Measurements from ENCODE around the gene CANT1. TPM values are rescaled to one million over a fixed set of nuclear protein-coding genes. Genes with fewer than 3 reads are reported as not detected.
A peak's percentile ranks its signal among the peaks of the same experiment; 100 is the strongest.

Gene CANT1
- total RNA-seq, 1 experiment from 2014 or later: 33.0 TPM

GRCh38 chr17:78986649-78987328, 22.8 kb downstream of the CANT1 start:
- H3K27ac Mint-ChIP-seq: peak overlapping the region; percentile 80 to 92 (median 91); a peak in 4 of 7 replicates
- Histone ChIP-seq H2BK12ac (ENCODE audit: insufficient read length, low read depth, low read length) (no peak overlapping the region), H3K79me2 (ENCODE audit: insufficient read depth, low read length) (no peaks in the 10 kb centered on the region), H3K27me3 (ENCODE audit: insufficient read depth, low read length) (no peaks in the 10 kb centered on the region), H3K79me1 (ENCODE audit: insufficient read depth, low read depth, low read length, poor library complexity, severe bottlenecking) (no peaks in the 10 kb centered on the region), H4K91ac (ENCODE audit: insufficient read length, low read depth, low read length) (no peak overlapping the region), H3K4me1 (ENCODE audit: insufficient read depth, low read length) (peaks cover 4% of the 10 kb centered on the region; the same call in 1 of the 2 replicates), H2BK120ac (ENCODE audit: low read depth, low read length, poor library complexity, severe bottlenecking) (no peak overlapping the region), H4K20me1 (ENCODE audit: control insufficient read depth, insufficient read depth, insufficient read length) (no peaks in the 10 kb centered on the region), H3K23ac (ENCODE audit: insufficient read length, low read depth, low read length) (no peak overlapping the region), H3K14ac (ENCODE audit: insufficient read depth, low read length) (peak overlapping the region; percentile 31), H3K23me2 (ENCODE audit: insufficient read length, low read depth, low read length, poor library complexity, severe bottlenecking) (no peaks in the 10 kb centered on the region), H3T11ph (ENCODE audit: low read length) (no peak overlapping the region), H3K56ac (ENCODE audit: insufficient read length, low read depth, low read length) (peak overlapping the region; percentile 91), H2BK15ac (ENCODE audit: low read depth, low read length) (no peak overlapping the region), H2AFZ (ENCODE audit: low read length) (no peak overlapping the region), H2AK5ac (ENCODE audit: insufficient read length, low read length) (no peak overlapping the region), H3K9me3 (ENCODE audit: control insufficient read depth, low read depth, low read length) (no peaks in the 10 kb centered on the region), H2BK5ac (ENCODE audit: insufficient read length, low read length) (no peak overlapping the region), H3K4ac (ENCODE audit: low read depth, low read length) (no peak overlapping the region), H2BK20ac (ENCODE audit: low read depth, low read length, poor library complexity, severe bottlenecking) (peak overlapping the region; percentile 3), H3K27ac (ENCODE audit: insufficient read length, low read depth, low read length) (peak overlapping the region; percentile 20), H3K18ac (ENCODE audit: insufficient read length, low read depth, low read length) (peak overlapping the region; percentile 51), H4K5ac (ENCODE audit: insufficient read length, low read depth, low read length) (no peak overlapping the region), H3K9ac (ENCODE audit: extremely low read depth, insufficient read length, low read length) (no peak overlapping the region), H4K8ac (replicated peaks; ENCODE audit: insufficient read length, low read depth, low read length) (no peak overlapping the region), H3K4me2 (ENCODE audit: insufficient read depth, insufficient read length, low read length) (peak overlapping the region; percentile 73)
- no peak for TF ChIP-seq CTCF (conservative IDR thresholded peaks at IDR 0.05)
- no CpG with 5 or more reads among the region's 15 CpGs for WGBS (ENCODE audit: extremely low coverage, insufficient read length, low lambda C conversion rate)
- peak; percentile 71 for DNase-seq
- H3K4me3 Mint-ChIP-seq: peak overlapping the region; percentile 35 to 46
- H3K36me3 Mint-ChIP-seq (ENCODE audit: insufficient read depth in 1 of 3, low read depth in 3 of 3): peaks cover 7 to 17% (median 7%) of the 10 kb centered on the region in 3 experiments
- peaks cover 11 to 13% of the 10 kb centered on the region in 2 experiments for H3K4me1 Mint-ChIP-seq
- peaks cover 25% of the 10 kb centered on the region for H3K27me3 Mint-ChIP-seq (ENCODE audit: low read depth)
- no peaks in the 10 kb centered on the region for H3K9me3 Mint-ChIP-seq
